HepG2 (cell line): ENCODE results near the gene RSPH9. TPM values are rescaled to one million over a fixed set of nuclear protein-coding genes. Genes with fewer than 3 reads are reported as not detected.

ENCODE experiments used
- ATAD3A ChIP-seq: sonication (generic); formaldehyde crosslinking; IDR thresholded peaks from 2 replicates; pipeline ENCODE4 v1.4.0; 2020; ENCODE audit warnings: missing genetic modification reagents
- DBP ChIP-seq: sonication (generic); formaldehyde crosslinking; IDR thresholded peaks from 2 replicates; pipeline ENCODE4 v1.4.0; 2020; ENCODE audit warnings: missing genetic modification reagents; ENCODE audit errors: not compliant biosample characterization
- FOXC1 ChIP-seq: sonication (generic); formaldehyde crosslinking; IDR thresholded peaks from 2 replicates; pipeline ENCODE4 v1.8.0; 2022; ENCODE audit warnings: mild to moderate bottlenecking, missing genetic modification reagents, borderline replicate concordance
- HOXA9 ChIP-seq: sonication (generic); formaldehyde crosslinking; IDR thresholded peaks from 2 replicates; pipeline ENCODE4 v1.8.1; 2022; ENCODE audit warnings: missing genetic modification reagents, mild to moderate bottlenecking, moderate library complexity, borderline replicate concordance
- KMT2A ChIP-seq: sonication (generic); formaldehyde crosslinking; IDR thresholded peaks from 2 replicates; pipeline ENCODE4 v1.4.0; 2020; ENCODE audit warnings: missing genetic modification reagents
- NCOA5 ChIP-seq: sonication (generic); formaldehyde crosslinking; IDR thresholded peaks from 2 replicates; pipeline ENCODE4 v1.4.0; 2020; ENCODE audit warnings: missing genetic modification reagents
- PAX8 ChIP-seq: sonication (generic); formaldehyde crosslinking; IDR thresholded peaks from 2 replicates; pipeline ENCODE4 v1.8.0; 2022; ENCODE audit warnings: mild to moderate bottlenecking, missing genetic modification reagents, borderline replicate concordance
- RARG ChIP-seq: sonication (generic); formaldehyde crosslinking; IDR thresholded peaks from 2 replicates; pipeline ENCODE4 v1.4.0; 2020; ENCODE audit warnings: low read depth, mild to moderate bottlenecking, missing genetic modification reagents
- RXRA ChIP-seq: sonication (generic); formaldehyde crosslinking; IDR thresholded peaks from 2 replicates; pipeline ENCODE4 v1.5.1; 2020; ENCODE audit warnings: missing genetic modification reagents
- ZBTB33 ChIP-seq: sonication (generic); formaldehyde crosslinking; IDR thresholded peaks from 2 replicates; pipeline ENCODE4 v1.4.0; 2020; ENCODE audit warnings: missing genetic modification reagents
- ZNF234 ChIP-seq: sonication (generic); formaldehyde crosslinking; conservative IDR thresholded peaks from 2 replicates; pipeline ENCODE4 v1.5.1; 2020; ENCODE audit warnings: mild to moderate bottlenecking, missing genetic modification reagents
- ZNF275 ChIP-seq: sonication (generic); formaldehyde crosslinking; IDR thresholded peaks from 2 replicates; pipeline ENCODE4 v1.8.0; 2022; ENCODE audit warnings: missing genetic modification reagents, mild to moderate bottlenecking, inconsistent platforms, borderline replicate concordance
- ZNF326 ChIP-seq: sonication (generic); formaldehyde crosslinking; IDR thresholded peaks from 2 replicates; pipeline ENCODE4 v1.4.0; 2020; ENCODE audit warnings: missing genetic modification reagents, borderline replicate concordance
- ZNF350 ChIP-seq: sonication (generic); formaldehyde crosslinking; IDR thresholded peaks from 2 replicates; pipeline ENCODE4 v1.4.0; 2020; ENCODE audit warnings: mild to moderate bottlenecking, low read depth, missing genetic modification reagents, borderline replicate concordance
- ZNF83 ChIP-seq: sonication (generic); formaldehyde crosslinking; IDR thresholded peaks from 2 replicates; pipeline ENCODE4 v1.4.0; 2020; ENCODE audit warnings: missing genetic modification reagents, mild to moderate bottlenecking, borderline replicate concordance
- ZNF878 ChIP-seq: sonication (generic); formaldehyde crosslinking; IDR thresholded peaks from 2 replicates; pipeline ENCODE4 v1.8.1; 2023; ENCODE audit warnings: mild to moderate bottlenecking, missing genetic modification reagents, moderate library complexity
- ZNF891 ChIP-seq: sonication (generic); formaldehyde crosslinking; IDR thresholded peaks from 2 replicates; pipeline ENCODE4 v1.5.0; 2020; ENCODE audit warnings: mild to moderate bottlenecking, missing genetic modification reagents
- ZSCAN30 ChIP-seq: sonication (generic); formaldehyde crosslinking; IDR thresholded peaks from 2 replicates; pipeline ENCODE4 v1.5.0; 2020; ENCODE audit warnings: mild to moderate bottlenecking, missing genetic modification reagents
- polyA plus RNA-seq, 8 experiments: library from polyadenylated mRNA; depleted of rRNA in 3 of 8; stranded (reverse) in 7 of 8; unstranded in 1 of 8; fragments of >200 nt; fragmentation: Illumina TruSeq in 4 of 8; extraction: Trizol in 4 of 8; gene quantifications; 2 replicates each; pipeline versions ENCODE4 v1.2.1 to v1.2.3, GENCODE V29; 2011 to 2016; ENCODE audit warnings: low read depth in 4 of 8, missing spikeins in 1 of 8, mixed read lengths in 1 of 8; ENCODE audit not compliant: insufficient read depth in 1 of 8
- total RNA-seq, 5 experiments: library from RNA; depleted of rRNA; stranded (reverse); fragments of >200 nt; fragmentation: Illumina TruSeq; extraction: Trizol; gene quantifications; 2 replicates each; pipeline ENCODE4 v1.2.3, GENCODE V29; 2016; ENCODE audit warnings: low read depth in 1 of 5
- TF ChIP-seq, protein P1 (sequence below): IDR thresholded peaks from 2 replicates; pipeline ENCODE4 v1.6.1; 2016; ENCODE audit warnings: low read depth, missing genetic modification reagents, missing compliant biosample characterization
- TF ChIP-seq, protein P2 (sequence below): sonication (generic); formaldehyde crosslinking; IDR thresholded peaks from 2 replicates; pipeline ENCODE4 v1.5.0; 2020; ENCODE audit warnings: missing genetic modification reagents

Gene RSPH9
- total and polyA plus RNA-seq, 2 of the 13 experiments (the other 11 are each of a cell fraction or from before 2014, with no cell fraction given), result 0.04 TPM; not detected in 1

DNA sequence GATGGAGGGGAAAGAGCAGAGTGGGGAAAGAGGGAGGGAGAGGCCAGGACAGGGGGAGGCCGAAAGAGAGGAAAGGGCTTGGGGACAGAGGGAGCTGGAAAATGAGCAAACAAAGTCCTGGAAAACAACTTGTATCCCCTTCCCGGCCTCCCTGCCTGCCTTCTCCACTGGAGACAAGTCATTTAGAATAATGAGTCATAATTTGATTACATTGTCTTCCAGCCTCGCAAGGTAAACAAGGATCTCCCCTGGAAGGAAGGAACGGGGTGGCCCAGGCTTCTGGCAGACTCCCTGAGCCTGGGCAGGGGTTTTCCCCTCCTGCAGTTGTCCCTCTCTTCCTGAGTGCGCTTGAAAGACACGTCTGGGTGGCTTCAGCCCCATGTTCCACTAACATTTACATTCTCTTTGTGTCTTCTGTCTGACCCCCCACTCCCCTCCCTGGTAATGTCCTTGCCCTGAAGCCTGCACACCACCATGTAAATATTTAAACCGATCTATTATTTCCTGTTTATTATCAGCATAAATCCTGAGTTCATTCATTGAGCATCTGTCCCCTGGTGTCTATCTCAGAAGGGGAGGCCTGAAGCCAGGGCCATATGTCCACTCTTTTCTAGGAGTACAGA, 54.8 kb downstream of the RSPH9 start (continued):
- TF ChIP-seq DBP (CRISPR knock-in tag) (no peak), ZNF878 (CRISPR knock-in tag) (no peak), ZNF275 (CRISPR knock-in tag) (no peak), RXRA (CRISPR knock-in tag) (no peak), ZNF326 (CRISPR knock-in tag) (no peak), HOXA9 (no peak), PAX8 (CRISPR knock-in tag) (no peak), ZNF891 (CRISPR knock-in tag) (no peak), RARG (CRISPR knock-in tag) (no peak), ZBTB33 (no peak), ZNF350 (CRISPR knock-in tag) (no peak), KMT2A (no peak), ATAD3A (CRISPR knock-in tag) (no peak), ZNF83 (CRISPR knock-in tag) (no peak), NCOA5 (CRISPR knock-in tag) (no peak), FOXC1 (CRISPR knock-in tag) (no peak), ZNF234 (CRISPR knock-in tag) (no peak), ZSCAN30 (CRISPR knock-in tag) (no peak)
- TF ChIP-seq, protein P1, sequence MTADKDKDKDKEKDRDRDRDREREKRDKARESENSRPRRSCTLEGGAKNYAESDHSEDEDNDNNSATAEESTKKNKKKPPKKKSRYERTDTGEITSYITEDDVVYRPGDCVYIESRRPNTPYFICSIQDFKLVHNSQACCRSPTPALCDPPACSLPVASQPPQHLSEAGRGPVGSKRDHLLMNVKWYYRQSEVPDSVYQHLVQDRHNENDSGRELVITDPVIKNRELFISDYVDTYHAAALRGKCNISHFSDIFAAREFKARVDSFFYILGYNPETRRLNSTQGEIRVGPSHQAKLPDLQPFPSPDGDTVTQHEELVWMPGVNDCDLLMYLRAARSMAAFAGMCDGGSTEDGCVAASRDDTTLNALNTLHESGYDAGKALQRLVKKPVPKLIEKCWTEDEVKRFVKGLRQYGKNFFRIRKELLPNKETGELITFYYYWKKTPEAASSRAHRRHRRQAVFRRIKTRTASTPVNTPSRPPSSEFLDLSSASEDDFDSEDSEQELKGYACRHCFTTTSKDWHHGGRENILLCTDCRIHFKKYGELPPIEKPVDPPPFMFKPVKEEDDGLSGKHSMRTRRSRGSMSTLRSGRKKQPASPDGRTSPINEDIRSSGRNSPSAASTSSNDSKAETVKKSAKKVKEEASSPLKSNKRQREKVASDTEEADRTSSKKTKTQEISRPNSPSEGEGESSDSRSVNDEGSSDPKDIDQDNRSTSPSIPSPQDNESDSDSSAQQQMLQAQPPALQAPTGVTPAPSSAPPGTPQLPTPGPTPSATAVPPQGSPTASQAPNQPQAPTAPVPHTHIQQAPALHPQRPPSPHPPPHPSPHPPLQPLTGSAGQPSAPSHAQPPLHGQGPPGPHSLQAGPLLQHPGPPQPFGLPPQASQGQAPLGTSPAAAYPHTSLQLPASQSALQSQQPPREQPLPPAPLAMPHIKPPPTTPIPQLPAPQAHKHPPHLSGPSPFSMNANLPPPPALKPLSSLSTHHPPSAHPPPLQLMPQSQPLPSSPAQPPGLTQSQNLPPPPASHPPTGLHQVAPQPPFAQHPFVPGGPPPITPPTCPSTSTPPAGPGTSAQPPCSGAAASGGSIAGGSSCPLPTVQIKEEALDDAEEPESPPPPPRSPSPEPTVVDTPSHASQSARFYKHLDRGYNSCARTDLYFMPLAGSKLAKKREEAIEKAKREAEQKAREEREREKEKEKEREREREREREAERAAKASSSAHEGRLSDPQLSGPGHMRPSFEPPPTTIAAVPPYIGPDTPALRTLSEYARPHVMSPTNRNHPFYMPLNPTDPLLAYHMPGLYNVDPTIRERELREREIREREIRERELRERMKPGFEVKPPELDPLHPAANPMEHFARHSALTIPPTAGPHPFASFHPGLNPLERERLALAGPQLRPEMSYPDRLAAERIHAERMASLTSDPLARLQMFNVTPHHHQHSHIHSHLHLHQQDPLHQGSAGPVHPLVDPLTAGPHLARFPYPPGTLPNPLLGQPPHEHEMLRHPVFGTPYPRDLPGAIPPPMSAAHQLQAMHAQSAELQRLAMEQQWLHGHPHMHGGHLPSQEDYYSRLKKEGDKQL, result no peak
- TF ChIP-seq, protein P2, sequence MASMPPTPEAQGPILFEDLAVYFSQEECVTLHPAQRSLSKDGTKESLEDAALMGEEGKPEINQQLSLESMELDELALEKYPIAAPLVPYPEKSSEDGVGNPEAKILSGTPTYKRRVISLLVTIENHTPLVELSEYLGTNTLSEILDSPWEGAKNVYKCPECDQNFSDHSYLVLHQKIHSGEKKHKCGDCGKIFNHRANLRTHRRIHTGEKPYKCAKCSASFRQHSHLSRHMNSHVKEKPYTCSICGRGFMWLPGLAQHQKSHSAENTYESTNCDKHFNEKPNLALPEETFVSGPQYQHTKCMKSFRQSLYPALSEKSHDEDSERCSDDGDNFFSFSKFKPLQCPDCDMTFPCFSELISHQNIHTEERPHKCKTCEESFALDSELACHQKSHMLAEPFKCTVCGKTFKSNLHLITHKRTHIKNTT (CRISPR knock-in tag), result no peak
